Brain pericyte (primary cell): ENCODE data around the gene ARHGEF6.

Experiments used
- DNase-seq: peaks from one replicate; pipeline ENCODE4 v3.0.0-alpha.2; 2012; ENCODE audit warnings: low read depth, low spot score

The ARHGEF6 gene

GRCh38 chrX:136646602-136647239 lies 134.0 kb downstream of the ARHGEF6 start:
- no peak for DNase-seq

- DNase-seq = no peak
Measured at GRCh38 chrX:136643243-136643642, 137.5 kb downstream of the ARHGEF6 start.

GRCh38 chrX:136639506-136640176 lies 141.1 kb downstream of the ARHGEF6 start:
- DNase-seq = no peak

GRCh38 chrX:136636121-136636520 lies 144.6 kb downstream of the ARHGEF6 start:
- DNase-seq = no peak

- no peak for DNase-seq
Measured at GRCh38 chrX:136635235-136635634, 145.5 kb downstream of the ARHGEF6 start.

- DNase-seq = no peak
Measured at GRCh38 chrX:136630881-136631280, 149.9 kb downstream of the ARHGEF6 start.

- no peak for DNase-seq
Measured at GRCh38 chrX:136629084-136629750, 151.5 kb downstream of the ARHGEF6 start.

- DNase-seq = no peak
Measured at GRCh38 chrX:136627409-136627808, 153.3 kb downstream of the ARHGEF6 start.

GRCh38 chrX:136626891-136627290 lies 153.8 kb downstream of the ARHGEF6 start:
- DNase-seq = no peak

- no peak for DNase-seq
Measured at GRCh38 chrX:136626237-136626636, 154.5 kb downstream of the ARHGEF6 start.

- no peak for DNase-seq
Measured at GRCh38 chrX:136625246-136625645, 155.5 kb downstream of the ARHGEF6 start.

- no peak for DNase-seq
Measured at GRCh38 chrX:136623396-136623795, 157.3 kb downstream of the ARHGEF6 start.

GRCh38 chrX:136622568-136622967 lies 158.2 kb downstream of the ARHGEF6 start:
- no peak for DNase-seq

GRCh38 chrX:136620780-136621179 lies 160.0 kb downstream of the ARHGEF6 start:
- no peak for DNase-seq

GRCh38 chrX:136619899-136620505 lies 160.7 kb downstream of the ARHGEF6 start:
- DNase-seq = no peak

- DNase-seq = no peak
Measured at GRCh38 chrX:136616987-136617685, 163.6 kb downstream of the ARHGEF6 start.
